Activated naive CD4-positive, alpha-beta T cell treated with Interleukin-2 at 50 U/mL for 16 hours (primary cell): Measurements from ENCODE around the gene MBD3L5.
A peak's percentile ranks its signal among the peaks of the same experiment; 100 is the strongest.
"Not testable (repeated sequence)": the region's sequence is repeated elsewhere in the genome, so short reads cannot be mapped to it uniquely, and the experiment has no call there.

Experiments used
- DNase-seq: peaks from one replicate; pipeline ENCODE4 v3.0.0-alpha.2; 2020

The MBD3L5 gene

DNA sequence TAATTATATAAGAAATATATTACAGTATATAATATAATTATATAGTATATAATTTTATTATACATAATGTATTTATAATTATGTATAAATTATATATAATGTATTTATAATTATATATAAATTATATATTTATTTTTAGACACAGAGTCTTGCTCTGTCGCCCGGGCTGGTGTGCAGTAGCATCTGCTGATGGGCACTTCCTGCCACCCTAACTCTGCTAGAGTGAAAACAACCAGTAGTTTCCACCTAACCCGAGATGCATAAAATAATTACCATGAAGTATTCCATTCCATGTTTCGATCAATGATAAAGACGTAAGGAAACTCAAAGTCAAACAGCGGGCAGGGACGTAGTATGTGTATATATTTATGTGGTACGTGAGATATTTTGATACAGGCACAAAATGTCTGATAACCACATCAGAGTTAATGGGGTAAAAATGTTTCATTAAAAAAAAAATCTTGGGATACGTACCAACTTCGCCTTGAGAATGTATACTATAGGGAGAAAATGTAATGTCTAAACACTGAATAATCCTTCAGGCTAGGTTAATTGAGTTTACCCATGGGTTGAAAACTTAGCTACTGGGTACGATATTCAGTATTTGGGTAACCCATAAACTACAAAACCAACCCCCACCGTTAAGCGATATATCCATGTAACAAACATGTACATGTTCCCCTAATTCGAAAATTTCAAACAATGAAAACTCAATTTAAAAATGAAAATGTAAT is 24.4 kb downstream of the MBD3L5 start:
- DNase-seq, result not testable (repeated sequence)

- not testable (repeated sequence) for DNase-seq
These were observed 25.3 kb downstream of the MBD3L5 start for GRCh38 chr19:7055679-7056078.

- DNase-seq, result not testable (repeated sequence)
These were observed 26.0 kb downstream of the MBD3L5 start for GRCh38 chr19:7056371-7056770.

DNA sequence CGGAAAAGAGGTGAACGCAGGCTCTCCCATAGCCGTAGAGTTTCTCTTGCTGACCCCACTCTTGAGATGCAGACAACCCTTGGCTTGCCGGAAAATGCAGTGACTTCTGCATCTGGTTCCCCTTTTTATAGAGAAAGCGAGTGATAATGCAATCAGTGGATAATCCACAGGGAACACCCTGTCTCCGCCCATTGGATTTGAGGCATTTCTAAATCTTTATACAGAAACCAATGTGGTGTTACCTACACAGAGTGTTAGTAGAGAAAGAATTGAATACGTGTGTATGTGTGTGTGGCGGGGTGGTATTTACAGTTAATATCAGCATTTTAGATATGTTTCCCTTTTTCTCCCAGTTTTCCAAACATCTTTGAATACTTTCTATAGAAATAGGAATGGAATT is 28.2 kb downstream of the MBD3L5 start, which contains the start of gene MBD3L3:
MBD3L3 (minus strand) TSS at position 101 of the 400 bp plus-strand sequence; CDS start at position 30, 71 bp downstream.
- DNase-seq, result not testable (repeated sequence)

DNA sequence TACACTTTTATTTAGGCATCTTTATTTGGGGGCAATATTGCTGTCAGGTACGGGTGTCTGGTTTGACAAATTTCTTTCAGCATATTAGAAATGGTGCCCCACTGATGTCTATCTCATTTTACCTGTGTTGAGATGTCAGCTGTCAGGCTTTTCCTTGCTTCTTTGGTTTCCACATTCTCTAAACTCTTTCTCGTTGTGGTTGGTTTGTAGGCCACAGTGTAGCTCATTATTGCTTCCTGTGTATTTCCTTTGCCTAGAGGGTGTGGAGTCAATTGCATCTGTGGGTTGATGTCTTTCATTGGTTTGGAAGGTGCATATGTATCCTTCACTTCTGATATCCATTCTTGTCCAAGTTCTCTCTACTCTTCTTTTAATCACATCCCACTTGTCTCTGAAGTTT is 29.6 kb downstream of the MBD3L5 start:
- DNase-seq, result not testable (repeated sequence)

GRCh38 chr19:7063339-7063738 is 33.0 kb downstream of the MBD3L5 start:
- no peak for DNase-seq

DNA sequence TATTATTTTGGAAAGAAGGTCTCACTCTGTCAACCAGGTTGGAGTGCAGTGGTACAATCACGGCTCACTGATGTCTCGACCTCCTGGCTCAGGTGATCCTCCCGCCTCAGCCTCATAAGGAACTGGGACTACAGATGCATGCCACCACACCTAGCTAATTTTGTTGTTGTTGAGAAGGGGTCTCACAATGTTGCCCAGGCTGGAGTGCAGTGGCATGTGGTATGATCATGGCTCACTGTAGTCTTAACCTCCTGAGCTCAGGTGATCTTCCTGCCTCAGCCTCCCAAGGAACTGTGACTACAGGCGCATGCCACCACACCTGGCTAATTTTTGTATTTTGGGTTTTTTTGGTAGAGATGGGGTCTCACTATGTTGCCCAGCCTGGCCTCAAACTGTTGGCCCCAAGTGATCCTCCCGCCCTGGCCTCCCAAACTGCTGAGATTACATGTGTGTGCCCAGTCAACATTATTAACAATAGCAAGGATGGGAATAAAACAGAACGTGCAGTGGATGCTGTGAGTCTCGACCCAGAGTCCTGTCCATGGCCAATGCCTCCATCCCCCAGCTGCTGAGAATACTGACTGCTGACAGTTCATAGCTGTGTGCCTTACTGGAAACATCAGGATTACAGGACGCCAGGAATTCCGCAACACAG is 33.5 kb downstream of the MBD3L5 start:
- DNase-seq, result no peak

DNA sequence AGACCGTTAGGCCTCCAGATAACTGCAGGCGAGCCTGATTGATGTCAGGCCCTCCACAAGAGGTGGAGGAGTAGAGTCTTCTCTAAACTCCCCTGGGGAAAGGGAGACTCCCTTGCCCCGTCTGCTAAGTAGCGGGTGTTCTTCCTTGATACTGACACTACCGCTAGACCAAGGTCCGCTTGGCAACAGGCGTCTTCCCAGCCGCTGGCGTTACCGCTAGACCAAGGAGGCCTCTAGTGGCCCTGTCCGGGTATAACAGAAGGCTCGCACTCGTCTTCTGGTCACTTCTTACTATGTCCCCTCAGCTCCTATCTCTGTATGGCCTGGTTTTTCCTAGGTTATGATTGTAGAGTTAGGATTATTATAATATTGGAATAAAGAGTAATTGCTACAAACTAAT is 36.7 kb downstream of the MBD3L5 start:
- DNase-seq, result not testable (repeated sequence)

- DNase-seq, result no peak
These were observed 37.3 kb downstream of the MBD3L5 start for GRCh38 chr19:7067716-7068115.

DNA sequence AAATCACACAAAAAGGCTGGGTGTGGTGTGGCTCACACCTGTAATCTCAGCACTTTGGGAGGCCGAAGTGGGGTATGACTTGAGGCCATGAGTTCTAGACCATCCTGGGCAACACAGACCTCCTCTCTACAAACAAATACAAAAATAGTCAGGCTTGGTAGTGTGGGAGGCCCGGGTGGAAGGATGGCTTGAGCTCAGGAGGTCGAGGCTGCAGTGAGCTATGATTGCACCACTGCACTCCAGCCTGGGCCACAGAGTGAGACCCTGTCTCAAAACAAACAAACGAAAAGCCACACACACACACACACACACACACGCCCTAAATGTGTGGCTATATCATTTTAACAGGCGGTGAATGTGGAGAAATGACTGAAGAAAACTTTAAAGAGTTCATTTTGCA is 38.2 kb downstream of the MBD3L5 start:
- no peak for DNase-seq

DNA sequence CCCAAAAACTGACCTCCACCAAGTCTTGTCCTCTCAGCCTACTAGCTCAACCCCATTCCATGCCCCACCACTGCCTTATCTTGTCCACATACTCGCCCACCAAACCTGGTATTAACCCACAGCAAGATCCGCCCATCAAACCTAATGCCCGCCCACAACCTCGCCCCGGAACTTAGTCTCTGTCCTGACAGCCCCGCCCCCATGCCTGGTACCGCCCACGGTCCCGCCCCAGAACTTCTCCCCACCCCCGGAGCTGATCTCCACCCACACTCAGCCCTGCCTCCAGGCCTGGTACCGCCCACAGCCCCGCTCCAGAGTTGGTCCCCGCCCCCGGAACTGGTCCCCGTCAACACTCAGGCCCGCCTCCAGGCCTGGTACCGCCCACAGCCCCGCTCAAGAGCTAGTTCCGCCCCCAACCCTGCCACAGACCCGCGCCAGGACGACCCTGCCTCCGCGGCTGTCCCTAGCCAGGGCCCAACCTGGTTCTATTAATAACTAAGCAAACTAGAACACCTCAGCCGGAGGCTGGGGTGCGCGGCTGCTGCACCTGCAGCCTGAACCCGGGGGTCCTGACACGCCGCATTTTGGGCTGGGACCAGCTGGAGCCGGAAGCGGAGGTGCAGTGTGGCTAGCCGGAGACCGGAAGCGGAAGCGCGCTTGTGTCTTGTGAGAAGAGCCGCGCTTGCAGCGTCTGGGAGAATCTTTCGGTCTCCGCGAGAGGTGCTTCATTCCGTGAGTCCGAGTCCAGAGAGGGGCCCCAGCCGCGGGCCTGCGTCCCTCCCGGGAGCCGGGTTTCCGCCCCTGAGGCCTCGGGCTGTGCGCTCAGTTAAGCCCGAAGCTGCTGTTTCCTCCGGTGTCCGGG is 38.9 kb downstream of the MBD3L5 start, which contains the start of gene ZNF557:
ZNF557 (plus strand) TSS at position 662 of the 862 bp plus-strand sequence. CDS start 5,372 bp downstream, outside the sequence.
- DNase-seq, result peak; percentile 98

DNA sequence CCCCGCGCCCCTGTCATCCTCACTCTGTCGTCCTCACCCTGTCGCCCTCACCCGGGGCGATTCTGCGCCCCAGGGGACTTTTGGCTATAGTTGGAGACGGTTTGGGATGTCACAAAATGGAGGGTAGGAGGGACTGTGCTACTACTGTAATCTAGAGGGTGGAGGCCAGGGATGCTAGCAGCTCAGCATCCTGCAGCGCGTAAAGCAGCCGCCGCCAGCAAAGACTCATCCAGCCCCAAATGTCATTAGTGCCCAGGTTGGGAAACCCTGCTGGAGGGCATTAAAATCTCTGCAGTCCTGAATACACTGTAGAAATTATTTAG is 39.5 kb downstream of the MBD3L5 start:
- DNase-seq, result no peak

DNA sequence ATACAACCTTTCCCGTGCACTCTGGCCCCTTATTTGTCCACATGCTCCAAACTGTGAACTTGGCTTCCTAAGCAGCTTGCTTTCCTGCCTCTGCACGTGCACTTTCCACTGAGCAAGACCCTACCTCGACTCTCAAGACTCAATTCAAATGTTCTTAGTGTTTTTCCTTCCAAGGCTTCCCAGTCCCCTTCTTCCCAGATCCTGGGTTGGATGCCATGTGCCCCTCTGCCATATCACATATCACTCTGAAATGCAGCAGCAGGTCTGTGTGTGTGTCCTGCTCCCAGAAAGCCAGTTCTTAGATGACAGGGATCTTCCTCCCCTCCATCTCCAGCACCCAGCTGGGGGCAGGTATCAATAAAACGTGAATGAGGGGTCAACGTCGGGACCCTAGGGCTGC is 42.2 kb downstream of the MBD3L5 start:
- DNase-seq, result no peak

DNA sequence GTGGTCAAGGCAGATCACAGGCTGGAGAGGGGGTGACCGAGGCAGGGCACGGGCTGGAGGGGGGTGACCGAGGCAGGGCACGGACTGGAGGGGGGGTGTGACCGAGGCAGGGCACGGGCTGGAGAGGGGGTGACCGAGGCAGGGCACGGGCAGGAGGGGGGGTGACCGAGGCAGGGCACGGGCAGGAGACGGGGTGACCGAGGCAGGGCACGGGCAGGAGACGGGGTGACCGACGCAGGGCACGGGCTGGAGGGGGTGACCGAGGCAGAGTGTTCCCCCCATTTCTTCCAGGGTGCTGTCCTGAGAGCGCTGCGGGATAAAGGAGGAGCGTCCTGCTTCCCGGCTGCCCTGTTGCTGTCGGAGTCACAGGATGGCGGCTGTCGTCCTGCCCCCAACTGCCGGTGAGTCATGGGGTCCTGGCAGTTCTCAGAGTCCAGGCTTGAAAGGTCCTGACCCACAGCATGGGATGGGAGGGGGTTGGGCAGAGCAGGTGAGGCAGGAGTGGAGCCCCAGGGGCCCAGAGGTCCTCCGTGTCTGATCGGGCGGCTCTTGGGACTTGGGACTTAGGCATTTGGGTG is 44.4 kb downstream of the MBD3L5 start:
- DNase-seq, result no peak

DNA sequence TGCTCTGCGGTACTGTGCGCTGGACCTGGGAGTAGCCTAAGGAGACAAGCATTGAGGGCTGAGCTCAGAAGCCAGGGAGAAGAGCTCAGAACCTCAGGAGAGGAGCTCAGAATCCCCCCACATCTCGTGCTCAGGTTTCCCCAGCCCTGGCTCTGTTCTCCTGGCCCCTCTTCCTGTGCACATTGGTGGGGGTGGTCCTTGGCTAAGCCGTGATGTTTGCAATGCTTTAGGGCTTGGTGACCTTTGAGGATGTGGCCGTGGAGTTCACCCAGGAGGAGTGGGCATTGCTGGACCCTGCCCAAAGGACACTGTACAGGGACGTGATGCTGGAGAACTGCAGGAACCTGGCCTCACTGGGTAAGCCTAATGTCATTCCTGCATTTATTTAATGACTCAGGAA is 45.8 kb downstream of the MBD3L5 start:
- DNase-seq, result no peak

DNA sequence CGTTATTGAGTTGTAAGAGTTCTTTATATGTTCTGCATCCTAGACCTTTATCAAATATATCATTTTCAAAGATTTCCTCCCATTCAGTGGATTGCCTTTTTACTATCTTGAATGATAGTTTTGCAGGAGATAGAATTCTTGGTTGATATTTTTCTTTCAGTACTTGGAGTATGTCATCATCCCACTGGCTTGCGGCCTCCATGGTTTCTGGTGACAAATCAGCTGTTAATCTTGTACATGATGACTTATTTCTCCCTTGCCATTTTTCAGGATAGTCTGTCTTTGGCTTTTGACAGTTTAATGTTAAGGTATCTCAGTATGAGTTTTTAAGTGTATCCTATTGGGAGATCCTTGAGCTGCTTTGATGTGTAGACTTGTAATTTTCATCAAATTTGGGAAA is 47.6 kb downstream of the MBD3L5 start:
- no peak for DNase-seq
